Measurements from ENCODE around the gene MED28.
"Not testable (repeated sequence)": the region's sequence is repeated elsewhere in the genome, so short reads cannot be mapped to it uniquely, and the experiment has no call there.

Gene MED28

GRCh38 chr4:17619416-17620105, 5.1 kb downstream of the MED28 start:
- no peak for DNase-seq

GRCh38 chr4:17623451-17624001, 9.1 kb downstream of the MED28 start:
- no peak for DNase-seq

- no peak for DNase-seq
Measured at GRCh38 chr4:17624821-17625220, 10.4 kb downstream of the MED28 start.

- no peak for DNase-seq
Measured at GRCh38 chr4:17630228-17630627, 15.8 kb downstream of the MED28 start.

GRCh38 chr4:17633600-17633999, 19.2 kb downstream of the MED28 start:
- DNase-seq: no peak

GRCh38 chr4:17635056-17635455, 20.6 kb downstream of the MED28 start:
- DNase-seq: no peak

GRCh38 chr4:17636341-17636695, 21.9 kb downstream of the MED28 start:
- DNase-seq: no peak

- peak; percentile 51 to 69 for DNase-seq
Measured at GRCh38 chr4:17636696-17637622, 22.5 kb downstream of the MED28 start.

GRCh38 chr4:17639136-17639535, 24.7 kb downstream of the MED28 start:
- no peak for DNase-seq

GRCh38 chr4:17642398-17642783, 27.9 kb downstream of the MED28 start:
- DNase-seq: no peak

GRCh38 chr4:17646693-17647092, 32.3 kb downstream of the MED28 start:
- no peak for DNase-seq

- no peak for DNase-seq
Measured at GRCh38 chr4:17647176-17647806, 32.9 kb downstream of the MED28 start.

- no peak for DNase-seq
Measured at GRCh38 chr4:17647927-17648326, 33.5 kb downstream of the MED28 start.

- DNase-seq: no peak
Measured at GRCh38 chr4:17650406-17650805, 36.0 kb downstream of the MED28 start.

GRCh38 chr4:17654701-17655100, 40.3 kb downstream of the MED28 start:
- no peak for DNase-seq

- no peak for DNase-seq
Measured at GRCh38 chr4:17657090-17657489, 42.6 kb downstream of the MED28 start.

- no peak for DNase-seq
Measured at GRCh38 chr4:17657849-17658248, 43.4 kb downstream of the MED28 start.

GRCh38 chr4:17659196-17659595, 44.8 kb downstream of the MED28 start:
- DNase-seq: not testable (repeated sequence)

- DNase-seq: no peak
Measured at GRCh38 chr4:17662694-17663093, 48.3 kb downstream of the MED28 start.

GRCh38 chr4:17664755-17665154, 50.3 kb downstream of the MED28 start:
- no peak for DNase-seq

GRCh38 chr4:17665346-17665745, 50.9 kb downstream of the MED28 start:
- DNase-seq: no peak

- no peak for DNase-seq
Measured at GRCh38 chr4:17665852-17666251, 51.4 kb downstream of the MED28 start.

- no peak for DNase-seq
Measured at GRCh38 chr4:17667253-17667652, 52.8 kb downstream of the MED28 start.

All from stimulated activated CD4-positive, alpha-beta T cell treated with anti-CD3 and anti-CD28 coated beads, Interleukin-4, amount 100 ng/mL, for 4 hours (primary cell).